Lung microvascular endothelial cell (primary cell): ENCODE measurements around the gene CERK. TPM values are rescaled to one million over a fixed set of nuclear protein-coding genes. Genes with fewer than 3 reads are reported as not detected.
"Not testable (repeated sequence)": the region's sequence is repeated elsewhere in the genome, so short reads cannot be mapped to it uniquely, and the experiment has no call there.

ENCODE experiments used
- DNase-seq, 2 donors: peaks; one replicate each; pipeline versions ENCODE4 v3.0.0 to v3.0.0-alpha.2; 2010; ENCODE audit warnings: low read depth in 2 of 2
- total RNA-seq: library from RNA; depleted of rRNA; stranded (reverse); fragments of >200 nt; gene quantifications from 2 replicates; pipeline ENCODE4 v1.2.1, GENCODE V29; 2014

CERK gene
- total RNA-seq, 1 donor from 2014 or later = 128 TPM

DNA sequence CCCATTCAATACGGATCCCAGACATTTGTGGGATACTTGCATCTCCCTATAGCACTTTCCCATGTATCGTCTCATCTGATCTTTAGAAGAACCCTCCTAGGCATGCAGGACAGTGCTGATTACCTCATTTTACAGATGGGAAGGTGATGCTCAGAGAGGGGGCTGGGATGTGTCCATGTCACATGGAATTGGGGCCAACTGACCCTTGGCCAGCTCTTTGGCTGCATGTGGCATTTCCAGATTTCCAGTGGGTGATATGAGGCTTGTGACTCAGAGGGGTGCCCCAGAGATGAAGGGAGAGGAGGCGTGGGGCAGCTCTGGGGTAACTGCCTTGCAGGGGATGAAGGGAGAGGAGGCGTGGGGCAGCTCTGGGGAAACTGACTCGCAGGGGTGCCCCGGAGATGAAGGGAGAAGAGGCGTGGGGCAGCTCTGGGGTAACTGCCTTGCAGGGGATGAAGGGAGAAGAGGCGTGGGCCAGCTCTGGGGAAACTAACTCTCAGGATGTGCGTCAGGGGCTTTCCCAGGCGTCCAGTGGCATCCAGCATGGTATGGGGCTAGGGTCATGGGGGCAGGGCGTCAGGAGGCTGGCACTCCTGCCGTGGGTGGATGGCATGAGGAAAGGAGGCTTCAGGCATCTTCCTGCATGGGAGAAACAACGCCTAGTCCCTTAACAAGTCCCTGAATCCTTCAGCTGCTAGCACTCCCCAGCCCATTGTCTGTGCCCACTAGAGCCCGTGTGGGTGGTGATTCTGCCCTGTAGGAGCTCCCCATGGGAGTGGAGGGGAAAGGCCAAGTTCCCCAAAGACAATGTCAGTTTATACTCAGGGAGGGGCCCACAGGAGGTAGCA is 11.9 kb upstream of the CERK start:
- no peak for DNase-seq

DNA sequence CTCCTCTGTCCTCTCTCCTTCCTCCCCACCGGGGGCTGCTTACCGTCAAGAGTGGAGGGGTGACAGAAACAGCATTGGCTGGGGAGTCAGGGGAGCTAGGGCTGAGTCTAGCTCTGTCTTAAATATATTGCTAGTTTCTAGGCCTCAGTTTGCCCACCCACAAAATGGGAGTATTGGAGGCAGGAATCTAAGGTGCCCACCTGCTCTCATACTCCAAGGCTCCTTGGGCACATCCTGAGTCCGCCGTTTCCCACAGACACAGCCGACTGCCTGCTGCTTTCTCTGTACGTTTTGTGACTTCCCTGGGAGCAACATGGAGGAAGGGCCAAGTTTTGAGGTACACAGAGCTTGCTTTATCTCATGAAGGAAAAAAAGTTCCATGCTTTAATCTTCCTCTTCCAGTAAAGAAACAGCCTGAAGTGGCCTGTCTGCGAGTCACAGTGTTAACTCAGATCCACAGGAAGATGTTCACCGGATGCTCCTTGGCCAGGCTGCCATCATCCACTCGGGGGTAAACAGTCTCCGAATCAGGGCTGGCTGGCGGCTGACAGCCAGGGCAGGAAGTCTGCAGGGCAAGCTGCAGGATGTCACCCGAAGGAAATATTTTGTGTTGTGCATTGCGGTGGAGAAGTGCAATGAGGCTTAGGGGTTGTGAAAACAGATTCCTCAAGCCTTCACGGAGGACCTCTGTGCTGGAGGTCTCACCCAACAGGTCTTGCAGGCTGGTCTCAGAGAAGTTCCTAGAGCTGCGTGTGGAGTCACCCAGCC is 11.0 kb upstream of the CERK start:
- DNase-seq = peak in 1 of 2 donors; percentile 82

DNA sequence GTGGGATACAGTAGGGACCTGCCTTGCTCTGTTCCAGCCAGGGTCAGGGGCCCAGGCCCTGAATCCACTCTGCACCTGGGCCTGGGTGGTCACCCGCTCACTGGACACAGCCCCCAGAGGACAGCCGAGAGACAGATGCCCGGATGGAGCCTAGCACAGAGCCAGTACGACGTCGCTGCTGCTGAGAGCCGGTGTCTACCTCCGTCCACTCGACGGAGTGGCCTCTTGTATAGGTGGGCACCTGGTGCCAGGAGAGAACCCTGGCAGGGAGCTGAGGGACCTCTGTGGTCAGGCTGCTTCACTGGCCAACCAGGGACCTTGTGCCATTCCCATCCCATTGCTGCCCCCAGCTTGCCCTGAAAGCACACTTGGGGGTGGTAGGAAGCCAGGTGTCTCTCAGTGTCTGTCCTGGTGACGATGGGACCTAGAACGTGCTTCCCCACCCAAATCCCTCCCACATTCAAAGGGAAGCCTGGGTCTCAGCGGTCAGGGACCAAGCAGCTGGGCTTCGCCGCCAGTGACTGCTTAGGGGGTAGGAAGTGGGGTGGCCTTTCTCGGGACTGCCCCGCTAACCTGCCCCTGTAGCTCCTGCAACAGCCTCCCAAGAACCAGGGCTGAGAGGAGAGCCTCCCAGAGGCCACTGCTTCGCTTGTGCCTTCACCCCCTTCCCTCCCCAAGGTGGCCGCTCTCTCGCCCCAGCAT is 10.3 kb upstream of the CERK start:
- no peak for DNase-seq

DNA sequence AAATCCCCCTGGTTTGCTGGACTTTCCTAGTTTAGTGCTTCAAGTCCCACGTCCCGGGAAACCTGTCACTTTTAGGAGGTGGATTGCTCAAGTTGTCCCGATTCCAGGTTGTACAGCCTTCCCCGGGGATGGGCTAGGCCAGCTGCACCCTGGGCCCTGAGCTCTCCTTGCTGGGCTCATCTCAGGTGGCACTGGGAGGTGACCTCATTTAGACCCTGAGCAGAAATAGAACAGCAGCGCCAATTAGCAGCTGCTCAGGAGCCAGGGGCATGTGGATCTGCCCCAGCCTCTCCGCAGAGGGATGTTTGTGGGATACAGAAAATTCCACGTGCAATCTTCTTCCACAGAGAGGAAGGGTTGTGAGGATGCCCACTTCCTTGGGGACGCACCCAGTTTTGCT is 9.6 kb upstream of the CERK start:
- DNase-seq = no peak

DNA sequence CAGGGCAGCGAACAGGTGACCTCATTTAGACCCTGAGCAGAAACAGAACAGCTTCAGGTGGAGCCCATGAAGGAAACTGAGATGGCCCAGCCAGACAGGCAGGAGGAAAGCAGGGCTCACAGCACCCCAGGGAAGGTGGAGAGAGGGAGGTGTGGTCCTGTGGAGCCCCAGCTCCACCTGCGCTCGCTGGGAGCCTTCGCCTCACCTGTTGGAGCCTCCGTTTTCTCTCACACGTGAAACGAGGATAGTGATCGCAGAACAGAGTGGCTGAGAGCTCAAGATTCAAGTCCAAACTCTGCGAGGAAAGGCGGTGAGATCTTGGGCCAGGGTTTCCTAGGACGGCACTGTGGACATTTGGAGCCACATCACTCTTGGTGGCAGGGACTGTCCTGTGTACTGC is 8.6 kb upstream of the CERK start:
- DNase-seq = no peak

DNA sequence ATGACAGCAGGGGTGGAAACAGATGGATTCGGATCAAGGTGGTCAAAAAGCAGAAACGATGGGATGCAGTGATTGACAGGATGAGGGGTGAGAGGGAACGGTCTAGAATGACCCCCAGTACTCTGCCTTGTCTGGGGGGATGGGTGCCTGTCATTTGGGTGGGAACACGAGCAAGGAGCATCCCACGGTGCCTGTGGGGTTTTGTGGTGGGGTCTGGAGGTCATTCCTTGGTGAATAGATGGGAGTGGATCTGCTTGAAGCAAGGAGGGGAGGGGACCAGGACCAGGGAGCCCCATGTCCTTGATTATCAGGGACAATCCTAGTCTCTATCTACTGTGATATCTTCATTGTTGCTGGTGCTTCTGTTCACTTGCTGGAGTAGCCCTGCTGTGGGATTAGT is 8.1 kb upstream of the CERK start:
- no peak for DNase-seq

DNA sequence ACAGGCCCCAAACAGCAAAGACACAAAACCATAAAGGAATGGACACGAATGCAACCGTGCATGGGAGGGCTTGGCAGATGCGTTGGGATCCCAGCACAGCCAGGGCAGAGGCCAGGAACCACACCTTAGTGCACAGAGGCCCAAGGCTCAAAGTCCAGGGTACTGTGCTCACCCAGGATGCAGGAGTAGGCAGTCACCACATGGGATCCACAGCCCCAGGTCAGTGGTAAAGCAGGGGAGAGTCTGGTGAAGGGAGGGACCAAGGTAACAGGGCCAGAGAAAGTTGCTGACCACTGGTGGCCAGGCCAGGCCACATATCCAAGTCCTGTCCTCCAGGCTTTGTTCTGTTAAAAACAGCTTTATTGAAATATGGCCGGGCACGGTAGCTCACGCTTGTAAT is 6.5 kb upstream of the CERK start:
- DNase-seq = no peak

DNA sequence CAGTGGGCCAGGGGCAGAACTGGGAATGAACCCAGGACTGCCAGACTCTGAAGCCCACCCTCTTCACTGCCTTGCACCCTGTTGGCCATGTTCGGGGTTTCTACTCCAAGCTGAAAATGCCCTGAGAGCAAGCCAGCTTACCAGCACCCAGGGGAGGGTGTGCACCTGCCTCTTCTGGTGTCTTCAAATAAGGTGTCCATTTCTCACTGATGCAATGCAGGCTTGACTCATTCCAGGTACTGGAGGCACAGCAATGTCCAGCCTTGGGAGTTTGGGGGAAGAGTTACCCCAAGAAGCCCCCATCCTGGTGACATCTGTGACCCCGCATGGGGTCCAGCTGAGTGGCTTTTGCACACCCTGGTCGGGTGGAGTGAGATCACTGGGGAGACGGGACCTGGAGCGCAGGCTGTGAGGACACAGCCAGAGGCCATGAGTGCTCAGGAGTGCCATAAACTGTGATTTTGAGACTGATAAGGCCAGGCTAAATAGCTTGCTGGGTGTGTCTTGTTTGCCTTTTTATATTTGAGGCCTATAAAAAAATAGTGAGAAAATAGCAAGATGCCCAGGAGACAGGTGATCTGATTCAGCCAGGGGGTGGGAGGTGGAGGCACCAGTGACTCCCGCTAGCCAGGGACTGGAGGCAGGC is 4.6 kb upstream of the CERK start:
- DNase-seq = no peak

DNA sequence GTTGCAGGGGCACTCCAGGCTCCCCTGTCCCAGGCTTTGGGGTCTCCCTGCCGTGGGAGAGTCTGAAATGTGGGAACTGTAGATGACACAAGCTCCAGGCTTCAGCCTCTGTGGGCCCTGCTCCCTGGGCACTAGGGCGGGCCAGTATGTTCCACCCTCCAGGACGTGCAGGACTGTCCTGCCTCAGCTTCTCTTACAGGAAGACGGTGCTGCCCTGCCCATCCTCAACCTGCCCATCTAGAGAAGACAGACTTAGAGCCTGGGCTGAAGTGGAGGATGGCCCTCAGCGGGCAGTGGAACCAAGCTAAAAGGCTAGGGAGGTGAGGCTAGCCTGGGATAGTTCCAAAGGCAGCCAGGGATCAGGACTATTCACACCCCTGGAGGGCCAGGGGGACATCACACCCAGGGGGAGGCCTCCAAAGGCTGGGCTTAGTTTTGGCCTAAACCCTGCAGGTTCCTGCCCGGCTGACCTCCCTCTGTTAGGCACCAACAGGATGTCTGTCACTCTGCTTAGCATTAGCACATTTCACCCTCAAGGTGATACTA is 4.0 kb upstream of the CERK start:
- no peak for DNase-seq

DNA sequence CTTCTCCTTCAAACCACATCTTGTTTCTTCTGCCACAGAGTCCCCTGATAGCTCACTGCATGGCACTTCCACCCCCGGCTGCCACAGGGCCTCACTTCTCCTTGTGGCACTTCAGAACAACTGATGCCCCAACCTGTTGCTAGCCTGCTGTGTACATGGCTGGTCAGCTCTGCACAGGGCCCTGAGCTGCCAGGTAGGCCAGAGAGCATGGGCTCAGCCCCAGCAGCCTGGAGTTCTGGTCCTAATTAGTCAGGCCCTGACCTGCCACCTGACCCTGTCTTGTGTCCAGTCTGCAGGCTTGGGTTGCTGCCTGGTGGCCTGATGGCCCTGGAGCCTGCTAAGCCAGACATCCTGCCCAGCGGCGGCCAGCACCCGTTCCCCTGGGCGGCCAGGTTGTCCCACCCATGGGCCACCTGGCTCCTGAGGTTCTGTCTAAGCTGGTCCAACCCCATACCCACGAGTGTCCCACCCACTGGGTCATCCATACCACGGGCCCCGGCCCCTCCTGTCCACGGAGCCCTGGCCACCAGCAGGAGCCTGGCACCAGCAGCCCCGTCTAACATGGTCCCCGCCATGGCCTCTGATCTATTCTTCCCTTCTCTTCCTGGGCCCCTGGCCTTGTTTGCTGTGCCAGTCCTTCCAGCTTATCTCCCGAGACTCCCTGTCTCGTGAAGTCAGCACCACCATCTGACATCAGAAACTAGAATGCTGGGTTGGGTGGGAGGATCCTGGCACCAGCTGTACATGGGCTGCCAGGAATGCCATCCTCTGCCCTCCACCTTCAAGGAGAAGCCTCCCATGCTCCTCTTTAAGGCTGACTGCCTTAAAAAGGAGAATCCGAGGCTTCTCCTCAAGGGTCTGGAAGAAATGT is 3.1 kb upstream of the CERK start:
- DNase-seq = no peak

DNA sequence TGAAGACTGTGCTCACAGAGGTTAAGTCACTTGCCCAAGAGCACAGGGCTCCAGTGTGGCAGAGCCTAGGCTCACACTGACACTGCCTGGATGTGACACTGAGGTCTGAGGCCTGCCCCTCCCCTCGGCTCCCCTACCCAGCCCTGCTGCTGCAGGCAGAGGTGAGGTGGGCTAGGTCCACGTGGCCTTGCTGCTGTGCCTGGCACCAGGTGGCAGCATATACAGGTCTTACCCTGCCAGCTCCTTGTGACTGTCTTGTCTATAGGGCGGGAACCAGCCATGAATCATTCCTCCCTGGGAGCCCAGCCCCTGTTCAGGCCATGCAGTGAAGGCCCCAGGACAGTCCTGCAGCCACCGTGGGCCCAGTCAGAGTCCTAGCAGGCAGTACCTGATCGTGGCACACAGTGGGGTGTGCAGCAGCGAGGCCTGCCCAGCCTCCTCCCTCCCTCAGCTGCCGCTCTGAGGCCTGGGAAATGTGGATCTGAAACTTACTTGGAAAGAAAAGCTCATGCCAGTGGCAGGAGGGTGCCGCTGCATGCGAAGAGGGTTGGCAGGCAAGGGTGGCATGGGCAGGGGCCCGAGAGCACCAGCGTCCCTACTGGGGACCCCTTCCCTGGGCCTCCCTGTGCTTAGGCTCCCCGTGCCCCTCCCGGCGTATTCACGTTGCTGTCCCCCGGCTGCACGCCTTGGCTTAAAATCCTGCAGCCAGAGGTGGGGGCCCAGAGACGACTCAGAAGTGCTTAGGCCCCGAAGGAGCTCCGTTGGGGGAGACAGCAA is 1.2 kb upstream of the CERK start:
- DNase-seq = peak; percentile 47 to 61

DNA sequence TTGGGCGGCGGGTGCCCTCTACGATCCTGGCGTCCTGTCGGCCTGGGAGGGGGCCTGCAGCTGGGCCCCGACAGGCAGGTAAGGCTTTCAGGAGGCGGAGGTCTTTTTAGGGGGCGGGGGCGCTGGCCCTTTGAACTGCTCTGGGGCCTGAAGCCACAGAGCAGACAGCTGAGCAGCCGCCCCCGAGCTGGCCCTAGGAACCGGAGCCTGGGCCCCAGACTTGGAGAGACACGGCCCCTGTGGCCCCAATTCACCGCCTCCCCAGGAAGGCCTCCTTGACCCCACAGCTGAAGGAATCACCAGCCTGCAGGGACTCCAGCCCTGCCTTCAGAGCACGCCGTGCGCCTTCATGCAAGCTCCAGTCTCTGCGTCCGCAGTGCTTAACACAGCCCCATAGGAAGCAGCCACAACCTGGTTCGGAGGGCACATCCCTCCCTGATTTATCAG is 618 bp upstream of the CERK start:
- peak; percentile 31 to 47 for DNase-seq

DNA sequence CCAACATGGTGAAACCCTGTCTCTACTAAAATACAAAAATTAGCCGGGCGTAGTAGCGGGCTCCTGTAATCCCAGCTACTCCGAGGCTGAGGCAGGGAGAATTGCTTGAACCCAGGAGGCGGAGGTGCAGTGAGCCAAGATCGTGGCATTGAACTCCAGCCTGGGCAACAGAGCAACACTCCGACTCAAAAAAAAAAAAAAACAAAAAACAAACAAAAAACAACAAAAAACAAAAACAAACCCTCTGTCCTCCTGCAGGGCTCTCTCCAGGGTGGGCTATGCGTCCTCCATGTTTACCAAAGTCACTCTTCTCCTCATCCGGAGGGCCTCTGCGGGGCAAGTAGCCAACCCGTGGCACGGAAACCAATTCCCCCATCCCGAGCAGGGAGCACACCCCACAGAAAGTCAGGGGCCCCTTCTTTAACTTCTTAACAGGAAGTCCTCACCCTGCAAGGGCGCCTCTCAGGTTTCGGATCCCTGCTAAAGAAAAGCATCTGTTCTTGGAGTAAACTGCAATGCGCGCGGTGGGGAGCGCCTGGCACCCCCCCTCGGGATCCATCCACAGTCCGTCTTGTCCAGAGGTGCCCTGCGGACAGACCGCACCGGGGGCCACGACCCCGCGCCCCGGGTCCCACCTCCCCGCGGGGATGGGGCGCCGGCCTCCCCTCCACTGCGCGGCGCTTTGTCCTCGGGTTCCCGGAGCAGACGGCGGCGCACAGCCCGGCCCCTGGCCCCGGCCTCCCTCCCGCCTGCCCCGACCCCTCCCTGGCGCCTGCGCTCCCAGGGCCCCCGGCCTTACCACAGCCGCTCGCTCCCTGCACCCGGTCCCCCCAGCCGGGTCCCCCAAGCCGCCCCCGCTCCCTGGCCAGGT is 712 bp downstream of the CERK start:
- peak; percentile 40 to 54 for DNase-seq

DNA sequence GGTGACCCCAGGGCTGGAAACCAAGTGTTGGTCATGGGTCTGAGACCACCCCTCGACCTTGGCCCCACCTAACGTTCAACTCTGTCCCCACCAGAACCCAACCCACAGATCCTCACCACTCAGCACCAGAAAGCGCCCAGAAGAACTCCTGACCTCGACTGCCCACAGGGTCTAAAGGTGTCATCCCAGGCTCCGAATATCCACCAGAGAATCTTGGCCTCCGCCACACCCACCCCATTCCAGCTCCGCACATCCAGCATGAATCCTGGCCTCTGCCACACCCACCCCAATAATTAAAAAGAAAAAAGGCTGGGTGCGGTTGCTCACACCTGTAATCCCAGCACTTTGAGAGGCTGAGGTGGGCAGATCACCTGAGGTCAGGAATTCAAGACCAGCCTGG is 1.3 kb downstream of the CERK start:
- DNase-seq = no peak

DNA sequence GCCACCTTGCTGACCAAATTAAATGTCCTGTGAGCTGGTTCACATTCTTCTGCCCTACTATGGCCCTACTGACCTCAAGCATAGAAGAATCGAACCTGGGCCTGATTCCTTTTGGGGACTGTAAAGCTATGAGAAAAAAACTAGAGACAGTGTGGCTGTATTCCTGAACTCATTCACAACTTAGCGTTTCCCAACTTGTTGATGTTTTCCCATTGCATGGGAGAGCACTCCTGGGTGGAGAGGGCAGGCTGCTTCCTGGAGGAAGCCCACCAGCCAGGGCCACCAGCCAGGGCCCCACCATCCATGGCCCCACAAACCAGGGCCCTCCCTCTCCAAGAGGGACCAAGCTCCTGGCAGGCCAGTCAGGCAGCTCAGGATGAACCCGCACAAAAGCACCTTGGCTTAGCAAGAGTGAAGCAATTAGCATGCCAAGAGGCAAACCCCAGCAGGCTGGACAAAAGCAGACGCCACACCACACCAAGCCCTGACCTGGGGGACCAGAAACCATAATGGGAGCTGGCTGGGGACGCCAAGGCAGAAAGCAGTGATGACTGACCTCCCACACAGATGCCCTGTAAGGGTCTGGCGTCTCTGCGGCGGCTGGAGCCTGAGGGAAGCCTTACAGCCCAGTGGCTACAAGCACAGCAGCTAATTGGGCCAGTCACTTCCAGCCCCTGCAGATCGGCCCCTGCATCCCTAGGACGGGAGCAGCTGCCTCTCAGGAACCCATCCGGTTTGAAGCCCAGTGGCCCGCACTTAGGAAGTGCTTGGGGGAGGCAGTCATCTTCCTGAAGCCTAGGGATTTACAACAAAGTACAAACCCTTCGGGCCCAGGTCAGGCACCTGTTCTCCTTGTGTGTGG is 2.1 kb downstream of the CERK start:
- peak; percentile 56 to 92 for DNase-seq

DNA sequence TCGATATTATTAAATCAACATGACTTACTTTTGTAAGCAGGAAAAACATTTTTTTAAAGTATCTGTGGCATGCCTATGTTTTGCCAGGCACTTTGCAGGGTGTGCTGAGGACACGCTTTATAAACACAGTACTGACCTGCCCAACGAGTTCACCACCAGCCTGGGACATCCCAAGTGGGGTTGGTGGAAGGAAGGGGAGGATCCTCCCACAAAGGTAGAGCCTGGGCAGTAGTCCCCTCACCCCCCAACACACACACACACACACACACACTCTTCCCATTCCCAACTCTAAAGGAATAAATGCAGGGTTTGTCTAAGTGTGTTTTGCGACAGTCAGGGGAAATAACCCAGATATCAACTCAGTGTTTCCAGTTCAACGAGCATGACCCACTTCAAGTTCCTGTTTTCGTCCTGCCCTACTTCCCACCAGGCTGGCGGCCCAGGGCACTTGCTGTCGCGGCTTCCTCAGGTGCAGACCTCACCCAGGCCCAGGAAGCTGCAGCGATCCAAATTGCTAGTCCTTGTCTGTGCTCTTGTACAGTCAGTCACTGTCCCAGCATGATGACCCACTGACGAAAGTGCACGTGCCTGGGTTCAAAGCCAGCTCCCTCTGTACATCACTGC is 3.1 kb downstream of the CERK start:
- DNase-seq = peak; percentile 61 to 82

DNA sequence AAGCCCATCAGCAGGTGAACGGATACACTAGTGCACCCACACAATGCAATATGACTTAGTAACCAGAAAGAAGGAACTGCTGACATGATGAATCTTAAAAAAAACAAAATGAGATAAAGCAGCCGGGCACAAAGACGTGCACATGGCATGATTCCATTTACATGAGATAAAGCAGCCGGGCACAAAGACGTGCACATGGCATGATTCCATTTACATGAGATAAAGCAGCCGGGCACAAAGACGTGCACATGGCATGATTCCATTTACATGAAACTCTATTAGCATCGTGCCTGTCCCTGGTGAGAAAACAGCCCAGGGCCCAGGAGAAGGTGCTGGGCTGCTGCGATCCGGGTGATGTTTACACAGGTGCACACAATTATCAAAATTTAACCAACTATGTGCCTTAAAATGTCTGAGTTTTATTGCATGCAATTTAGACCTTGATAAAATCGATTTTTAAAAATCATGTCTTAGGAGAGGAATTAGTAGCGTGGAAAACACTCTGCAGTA is 3.8 kb downstream of the CERK start:
- DNase-seq = not testable (repeated sequence)
